HG02884 (cell line): ENCODE results near the gene SLC6A8.
"Not testable (repeated sequence)": the region's sequence is repeated elsewhere in the genome, so short reads cannot be mapped to it uniquely, and the experiment has no call there.

Source experiments
- ATAC-seq: cut with Tn5 transposase; IDR thresholded peaks from one replicate; pipeline ENCODE4 v1.9.1; 2021; ENCODE audit warnings: mild to moderate bottlenecking, moderate library complexity; ENCODE audit not compliant: unreplicated experiment

Gene SLC6A8

GRCh38 chrX:153745067-153745433 is 57.3 kb downstream of the SLC6A8 start:
- ATAC-seq, result not testable (repeated sequence)
